ENCODE results near the gene ATP13A3.
A peak's percentile ranks its signal among the peaks of the same experiment; 100 is the strongest.

The ATP13A3 gene

GRCh38 chr3:194431554-194431953 is 55.2 kb downstream of the ATP13A3 start:
- no peak for DNase-seq

GRCh38 chr3:194425399-194425798 is 61.4 kb downstream of the ATP13A3 start:
- no peak for DNase-seq

DNA sequence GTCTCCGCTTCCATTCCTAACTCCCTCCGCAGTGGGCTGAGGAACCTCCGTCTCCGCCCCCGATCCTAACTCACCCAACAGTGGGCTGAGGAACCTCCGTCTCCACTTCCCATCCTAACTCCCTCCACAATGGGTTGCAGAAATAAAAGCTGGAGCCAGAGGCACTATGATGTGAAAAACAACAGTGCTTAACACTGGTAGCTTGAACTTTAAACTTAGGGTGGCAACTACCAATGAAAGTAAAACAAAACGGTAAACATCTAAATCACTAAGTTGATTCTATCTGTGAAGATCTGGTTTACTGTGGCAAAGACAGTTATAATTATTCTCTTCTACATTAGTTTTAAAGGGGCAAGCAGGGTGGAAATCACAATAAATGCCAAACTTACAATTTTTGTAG is 61.8 kb downstream of the ATP13A3 start:
- no peak for DNase-seq

GRCh38 chr3:194424373-194424772 is 62.4 kb downstream of the ATP13A3 start:
- no peak for DNase-seq

DNA sequence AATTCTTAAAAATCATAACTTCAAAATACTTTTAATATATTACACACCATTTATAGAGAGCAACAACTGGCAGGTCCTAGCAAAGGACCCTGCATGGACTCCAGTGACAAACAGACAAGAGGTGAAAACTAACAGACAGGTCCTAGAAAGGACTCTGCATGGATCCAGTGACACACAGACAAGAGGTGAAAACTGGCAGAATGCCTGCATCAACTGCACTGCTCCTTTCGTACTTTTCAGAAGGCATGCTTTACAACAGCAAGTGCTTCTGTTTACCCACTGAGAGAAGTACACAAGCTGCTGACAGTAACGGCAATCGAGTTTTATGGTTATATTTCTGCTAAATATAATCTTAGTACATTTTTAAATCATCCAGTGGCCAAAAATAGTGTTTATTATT is 63.5 kb downstream of the ATP13A3 start:
- DNase-seq: no peak

DNA sequence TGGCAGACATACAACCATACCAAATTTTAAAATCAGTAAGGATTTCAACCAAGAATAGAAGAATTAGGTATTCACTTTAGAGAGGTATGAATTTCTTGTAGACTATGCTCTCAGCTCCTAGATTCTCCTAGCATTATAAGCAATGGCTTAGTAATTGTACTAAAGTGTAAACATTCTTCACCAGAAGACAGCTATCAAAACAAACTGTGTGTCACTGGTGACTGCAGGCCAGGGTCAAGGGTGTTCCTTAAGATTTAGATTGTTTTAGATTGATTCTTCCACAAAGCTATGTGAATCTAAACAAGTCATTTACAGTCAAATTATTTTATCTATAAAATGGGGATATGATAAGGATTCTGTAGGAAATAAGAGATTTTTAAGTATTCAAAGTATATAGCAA is 64.6 kb downstream of the ATP13A3 start:
- DNase-seq: no peak

GRCh38 chr3:194418671-194419070 is 68.1 kb downstream of the ATP13A3 start:
- no peak for DNase-seq

DNA sequence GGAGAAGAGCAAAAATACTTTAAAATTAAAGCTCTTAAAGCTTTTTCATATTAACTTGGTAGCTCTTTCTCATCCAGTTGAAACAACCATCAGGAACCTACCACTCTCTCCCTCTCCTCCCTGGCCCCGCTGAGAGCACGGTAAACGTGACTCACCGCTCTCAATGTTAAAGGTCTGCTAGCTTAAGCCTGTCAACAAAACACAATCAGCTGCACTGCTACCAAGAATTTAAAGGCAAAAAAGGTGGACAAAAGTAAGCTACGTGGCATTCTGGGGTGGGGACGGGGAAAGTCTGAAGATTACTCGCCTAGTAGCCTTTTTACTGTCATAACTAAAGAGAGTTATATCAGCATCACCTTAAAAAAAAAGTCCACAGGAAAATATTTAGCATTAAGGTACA is 79.4 kb downstream of the ATP13A3 start:
- no peak for DNase-seq

GRCh38 chr3:194405766-194406165 is 81.0 kb downstream of the ATP13A3 start:
- DNase-seq: no peak

- peak; percentile 8 to 76 for DNase-seq
Observed at GRCh38 chr3:194404365-194405140, 82.2 kb downstream of the ATP13A3 start.

GRCh38 chr3:194401868-194402329 is 84.9 kb downstream of the ATP13A3 start:
- no peak for DNase-seq

GRCh38 chr3:194401346-194401745 is 85.5 kb downstream of the ATP13A3 start:
- DNase-seq: no peak

- DNase-seq: no peak
Observed at GRCh38 chr3:194399874-194400411, 86.9 kb downstream of the ATP13A3 start.

GRCh38 chr3:194399166-194399565 is 87.6 kb downstream of the ATP13A3 start, which contains the start of gene GP5:
TSS of gene GP5 (minus strand) at chr3:194399266. CDS start at chr3:194398282, 984 bp downstream.
- no peak for DNase-seq

DNA sequence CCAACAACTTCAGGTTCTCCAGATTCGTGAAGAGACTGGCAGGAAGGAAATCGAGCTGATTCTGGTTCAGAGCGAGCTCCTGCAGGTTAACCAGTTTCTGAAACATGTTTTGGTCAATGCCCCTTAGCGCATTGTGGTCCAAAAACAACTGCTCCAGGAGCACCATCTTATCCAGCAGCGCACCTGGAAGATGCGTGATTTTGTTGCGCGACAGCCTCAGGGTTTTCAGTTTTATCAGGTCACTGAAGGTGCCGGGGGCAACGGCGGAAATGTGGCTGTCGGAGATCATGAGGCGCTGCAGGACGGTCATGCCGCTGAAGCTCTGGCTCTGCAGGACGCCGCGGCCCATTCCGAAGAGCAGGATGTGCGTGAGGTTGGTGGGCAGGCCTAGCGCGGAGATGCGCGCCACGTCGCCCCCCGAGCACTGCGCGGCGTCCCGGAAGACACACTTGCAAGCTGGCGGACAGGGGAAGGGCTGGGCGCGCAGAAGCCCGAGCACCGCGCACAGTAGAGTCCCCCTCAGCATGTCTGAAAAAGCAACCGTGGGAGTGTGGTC is 89.0 kb downstream of the ATP13A3 start:
- DNase-seq: no peak

DNA sequence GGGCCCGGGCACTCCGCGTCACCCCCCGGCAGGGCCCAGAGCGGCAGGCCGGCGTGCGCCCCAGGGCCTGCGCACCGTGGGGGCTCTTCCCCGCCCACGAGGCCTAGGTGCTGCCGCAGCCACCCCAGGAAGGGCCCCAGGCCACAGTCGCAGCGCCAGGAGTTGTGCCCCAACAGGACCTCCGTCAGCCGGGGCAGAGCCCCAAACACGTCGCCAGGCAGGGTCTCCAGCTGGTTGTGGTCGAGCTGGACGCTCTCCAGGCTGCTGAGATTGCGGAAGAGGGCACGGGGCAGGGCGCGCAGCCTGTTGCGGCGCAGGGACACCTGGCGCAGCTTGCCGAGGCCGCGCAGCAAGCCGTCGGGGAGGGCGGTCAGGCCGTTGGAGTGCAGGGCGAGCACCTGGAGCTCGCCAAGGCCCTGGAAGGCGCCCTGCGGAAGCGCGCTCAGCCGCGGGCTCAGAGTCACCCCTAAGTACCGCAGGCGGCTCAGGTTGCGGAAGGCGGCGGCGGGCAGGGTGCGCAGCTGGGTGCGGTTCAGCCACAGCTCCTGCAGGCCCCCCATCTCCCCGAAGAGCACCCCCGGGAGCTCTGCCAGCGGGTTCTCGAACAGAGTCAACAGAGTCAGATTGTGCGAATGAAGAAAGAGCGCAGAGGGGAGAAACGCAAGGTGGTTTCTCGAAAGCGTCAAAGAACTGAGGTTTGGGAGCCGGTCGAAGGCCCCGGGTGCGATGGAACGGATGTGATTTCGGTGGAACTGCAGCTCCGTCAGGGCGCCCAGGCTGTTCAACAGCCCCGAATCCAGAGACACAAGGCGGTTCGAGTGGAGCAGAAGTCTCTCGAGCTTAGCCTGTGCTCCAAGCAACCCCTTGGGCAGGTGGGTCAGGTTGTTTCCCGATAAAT is 89.7 kb downstream of the ATP13A3 start:
- no peak for DNase-seq

GRCh38 chr3:194396539-194396858 is 90.3 kb downstream of the ATP13A3 start:
- DNase-seq: no peak

DNA sequence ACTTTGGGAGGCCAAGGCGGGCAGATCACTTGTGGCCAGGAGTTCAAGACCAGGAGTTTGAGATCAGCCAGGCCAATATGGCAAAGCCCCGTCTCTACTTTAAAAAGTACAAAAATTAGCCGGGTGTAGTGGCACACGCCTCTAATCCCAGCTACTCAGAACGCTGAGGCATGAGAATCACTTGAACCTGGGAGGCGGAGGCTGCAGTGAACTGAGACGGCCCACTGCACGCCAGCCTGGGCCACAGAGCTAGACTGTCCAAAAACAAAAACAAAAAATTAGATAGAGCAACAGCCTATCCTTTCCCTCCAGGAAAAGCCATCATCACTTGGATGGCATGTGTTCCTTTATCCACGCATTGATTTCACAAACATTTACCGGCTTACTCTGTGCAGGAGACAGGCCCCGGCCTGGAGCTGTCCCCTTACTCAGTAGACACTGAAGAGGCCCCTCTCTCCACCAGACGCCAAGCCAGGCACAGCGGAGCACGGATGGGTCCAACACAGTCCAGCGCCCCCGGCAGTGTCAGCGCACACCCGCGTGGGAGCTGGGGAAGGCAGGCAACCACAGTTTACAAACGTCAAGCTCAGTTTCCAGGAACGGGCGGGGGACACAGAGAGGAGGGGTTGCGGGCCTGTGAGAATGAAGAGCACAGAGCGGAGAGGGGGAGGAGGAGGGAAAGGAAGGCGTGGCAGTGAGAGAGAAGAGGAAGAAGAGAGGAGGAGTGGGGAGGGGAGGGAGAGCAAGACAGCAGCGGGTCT is 90.8 kb downstream of the ATP13A3 start:
- no peak for DNase-seq

- DNase-seq: peak in 1 of 2 experiments; percentile 12
Observed at GRCh38 chr3:194395212-194395611, 91.6 kb downstream of the ATP13A3 start.

DNA sequence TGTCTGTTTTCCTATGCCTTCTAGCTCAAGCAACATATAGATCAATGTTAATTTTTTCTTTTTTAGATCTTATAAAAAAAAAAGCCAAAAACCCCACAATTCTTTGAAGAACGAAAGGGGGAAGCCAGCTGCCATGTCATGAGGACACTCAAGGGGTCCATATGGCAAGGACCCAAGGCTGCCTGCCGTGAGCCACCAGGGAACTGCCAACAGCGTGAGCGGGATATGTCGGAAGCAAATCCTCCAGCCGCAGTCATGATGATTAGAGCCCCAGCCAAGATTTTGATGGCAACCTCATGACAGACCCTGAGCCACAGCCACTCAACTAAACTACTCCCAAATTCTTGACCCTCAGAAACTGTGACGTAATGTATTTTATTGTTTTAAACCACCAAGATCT is 94.2 kb downstream of the ATP13A3 start:
- no peak for DNase-seq

GRCh38 chr3:194390835-194391234 is 96.0 kb downstream of the ATP13A3 start:
- no peak for DNase-seq

DNA sequence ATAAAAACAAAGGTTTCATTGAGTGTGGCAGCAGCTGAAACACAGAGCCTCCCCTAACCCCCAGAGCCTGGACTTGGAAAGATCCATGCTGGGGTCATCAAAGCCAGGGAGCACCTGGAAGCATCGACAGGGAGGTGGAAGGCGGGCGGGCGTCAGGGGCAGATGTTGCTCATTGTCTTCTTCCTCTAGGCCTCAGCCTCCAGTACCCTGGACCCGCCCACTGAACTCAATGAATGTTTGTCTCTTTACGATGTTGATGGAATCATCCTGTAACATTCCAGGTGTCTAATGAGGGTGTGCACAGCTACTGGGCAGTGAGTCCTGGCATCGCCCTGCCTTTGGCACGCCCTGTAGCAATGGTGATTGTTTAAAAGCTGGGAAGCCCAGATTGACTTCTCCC is 97.5 kb downstream of the ATP13A3 start:
- DNase-seq: no peak
